GM12872 (cell line): ENCODE results near the gene CRELD1.

ENCODE experiments used
- TF ChIP-seq, protein P1 (sequence below): IDR thresholded peaks from 3 replicates; pipeline ENCODE4 v1.5.1; 2011; ENCODE audit warnings: low read depth, mild to moderate bottlenecking, low read length, moderate library complexity; ENCODE audit not compliant: insufficient read depth

CRELD1 gene

DNA sequence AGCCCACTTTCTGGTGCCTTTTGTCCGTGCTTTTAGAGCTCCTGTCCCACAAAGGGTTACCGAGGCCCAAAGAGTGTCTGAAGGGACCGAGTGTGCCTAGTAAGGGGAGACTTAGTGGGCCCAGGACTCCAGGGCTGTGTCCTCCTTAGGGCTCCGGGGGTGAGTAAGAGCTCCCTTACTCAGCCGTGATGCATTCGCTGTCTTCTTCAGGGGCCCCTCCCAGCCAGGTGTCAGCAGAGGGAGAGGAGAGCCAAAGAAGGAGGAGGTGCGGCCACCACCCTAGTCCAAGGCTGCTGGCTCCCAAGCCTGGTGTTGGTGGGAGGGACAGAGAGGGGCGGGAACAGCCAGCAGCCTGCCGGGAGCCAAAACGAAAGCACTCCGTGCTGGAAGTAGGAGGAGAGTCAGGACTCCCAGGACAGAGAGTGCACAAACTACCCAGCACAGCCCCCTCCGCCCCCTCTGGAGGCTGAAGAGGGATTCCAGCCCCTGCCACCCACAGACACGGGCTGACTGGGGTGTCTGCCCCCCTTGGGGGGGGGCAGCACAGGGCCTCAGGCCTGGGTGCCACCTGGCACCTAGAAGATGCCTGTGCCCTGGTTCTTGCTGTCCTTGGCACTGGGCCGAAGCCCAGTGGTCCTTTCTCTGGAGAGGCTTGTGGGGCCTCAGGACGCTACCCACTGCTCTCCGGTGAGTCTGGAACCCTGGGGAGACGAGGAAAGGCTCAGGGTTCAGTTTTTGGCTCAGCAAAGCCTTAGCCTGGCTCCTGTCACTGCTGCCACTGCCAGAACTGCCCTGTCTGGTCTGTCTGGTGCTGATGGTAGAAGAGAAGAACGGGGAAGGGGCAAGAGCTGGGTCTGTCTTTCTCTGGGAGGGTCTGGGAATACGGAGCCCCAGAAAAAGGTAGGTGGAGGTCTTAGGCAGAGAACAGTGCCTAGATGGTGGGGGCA is 16.6 kb upstream of the CRELD1 start, which contains the start of gene IL17RC:
TSS of gene IL17RC (plus strand) at position 365 of the 947 bp plus-strand sequence. CDS start at position 583, 218 bp downstream.
- TF ChIP-seq, protein P1, sequence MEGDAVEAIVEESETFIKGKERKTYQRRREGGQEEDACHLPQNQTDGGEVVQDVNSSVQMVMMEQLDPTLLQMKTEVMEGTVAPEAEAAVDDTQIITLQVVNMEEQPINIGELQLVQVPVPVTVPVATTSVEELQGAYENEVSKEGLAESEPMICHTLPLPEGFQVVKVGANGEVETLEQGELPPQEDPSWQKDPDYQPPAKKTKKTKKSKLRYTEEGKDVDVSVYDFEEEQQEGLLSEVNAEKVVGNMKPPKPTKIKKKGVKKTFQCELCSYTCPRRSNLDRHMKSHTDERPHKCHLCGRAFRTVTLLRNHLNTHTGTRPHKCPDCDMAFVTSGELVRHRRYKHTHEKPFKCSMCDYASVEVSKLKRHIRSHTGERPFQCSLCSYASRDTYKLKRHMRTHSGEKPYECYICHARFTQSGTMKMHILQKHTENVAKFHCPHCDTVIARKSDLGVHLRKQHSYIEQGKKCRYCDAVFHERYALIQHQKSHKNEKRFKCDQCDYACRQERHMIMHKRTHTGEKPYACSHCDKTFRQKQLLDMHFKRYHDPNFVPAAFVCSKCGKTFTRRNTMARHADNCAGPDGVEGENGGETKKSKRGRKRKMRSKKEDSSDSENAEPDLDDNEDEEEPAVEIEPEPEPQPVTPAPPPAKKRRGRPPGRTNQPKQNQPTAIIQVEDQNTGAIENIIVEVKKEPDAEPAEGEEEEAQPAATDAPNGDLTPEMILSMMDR, result no peak

DNA sequence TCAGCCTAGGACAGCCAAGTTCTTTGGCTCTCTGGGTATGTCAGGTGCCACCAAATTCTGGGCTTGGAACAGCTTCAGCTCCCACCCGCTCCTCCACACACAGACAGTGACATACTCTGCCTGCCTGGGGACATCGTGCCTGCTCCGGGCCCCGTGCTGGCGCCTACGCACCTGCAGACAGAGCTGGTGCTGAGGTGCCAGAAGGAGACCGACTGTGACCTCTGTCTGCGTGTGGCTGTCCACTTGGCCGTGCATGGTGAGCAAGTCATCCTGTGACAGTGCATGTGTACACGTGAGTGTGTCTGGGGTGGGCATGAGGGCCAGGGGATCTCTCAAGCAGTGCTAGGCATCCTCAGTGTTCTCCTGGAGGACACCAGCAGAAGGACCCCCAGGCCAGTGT is 15.8 kb upstream of the CRELD1 start:
- TF ChIP-seq, protein P1, result no peak

DNA sequence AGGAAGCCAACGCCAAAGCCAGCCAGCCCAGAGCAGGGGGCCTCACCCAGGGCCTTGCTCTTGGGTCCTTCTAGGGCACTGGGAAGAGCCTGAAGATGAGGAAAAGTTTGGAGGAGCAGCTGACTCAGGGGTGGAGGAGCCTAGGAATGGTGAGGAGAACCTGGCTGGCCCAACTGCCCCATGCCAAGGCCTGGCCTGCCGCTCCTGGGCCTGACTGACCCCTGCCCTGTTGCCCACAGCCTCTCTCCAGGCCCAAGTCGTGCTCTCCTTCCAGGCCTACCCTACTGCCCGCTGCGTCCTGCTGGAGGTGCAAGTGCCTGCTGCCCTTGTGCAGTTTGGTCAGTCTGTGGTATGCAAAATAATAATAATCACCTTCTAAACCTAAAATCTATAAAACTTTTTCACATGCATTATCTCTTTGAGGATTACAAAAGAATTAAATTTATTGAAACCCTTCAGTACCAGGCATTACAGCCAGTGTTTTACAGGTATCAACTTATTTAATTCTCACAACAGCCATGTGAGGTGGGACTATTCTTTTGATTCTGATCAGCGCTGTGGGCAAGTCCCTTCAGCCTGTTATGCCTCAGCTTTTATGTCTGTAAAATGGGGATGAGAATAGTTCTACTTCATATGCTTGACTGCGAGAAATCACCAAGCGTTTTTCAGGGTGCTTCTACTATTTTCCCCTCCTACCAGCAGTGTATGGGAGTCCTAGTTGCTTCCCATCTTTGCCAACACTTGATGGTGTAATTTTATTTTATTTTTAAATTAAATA is 15.2 kb upstream of the CRELD1 start:
- TF ChIP-seq, protein P1, result no peak

DNA sequence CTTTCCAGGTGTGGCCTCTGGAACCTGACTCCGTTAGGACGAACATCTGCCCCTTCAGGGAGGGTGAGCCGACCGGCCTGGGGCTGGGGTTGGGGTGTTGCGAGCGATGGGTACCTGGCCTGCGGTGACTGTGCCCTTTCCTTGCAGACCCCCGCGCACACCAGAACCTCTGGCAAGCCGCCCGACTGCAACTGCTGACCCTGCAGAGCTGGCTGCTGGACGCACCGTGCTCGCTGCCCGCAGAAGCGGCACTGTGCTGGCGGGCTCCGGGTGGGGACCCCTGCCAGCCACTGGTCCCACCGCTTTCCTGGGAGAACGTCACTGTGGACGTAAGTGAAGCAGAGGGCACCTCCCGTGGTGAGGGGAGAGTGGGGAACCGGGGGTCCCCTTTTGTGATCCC is 5.5 kb upstream of the CRELD1 start:
- TF ChIP-seq, protein P1, result no peak

DNA sequence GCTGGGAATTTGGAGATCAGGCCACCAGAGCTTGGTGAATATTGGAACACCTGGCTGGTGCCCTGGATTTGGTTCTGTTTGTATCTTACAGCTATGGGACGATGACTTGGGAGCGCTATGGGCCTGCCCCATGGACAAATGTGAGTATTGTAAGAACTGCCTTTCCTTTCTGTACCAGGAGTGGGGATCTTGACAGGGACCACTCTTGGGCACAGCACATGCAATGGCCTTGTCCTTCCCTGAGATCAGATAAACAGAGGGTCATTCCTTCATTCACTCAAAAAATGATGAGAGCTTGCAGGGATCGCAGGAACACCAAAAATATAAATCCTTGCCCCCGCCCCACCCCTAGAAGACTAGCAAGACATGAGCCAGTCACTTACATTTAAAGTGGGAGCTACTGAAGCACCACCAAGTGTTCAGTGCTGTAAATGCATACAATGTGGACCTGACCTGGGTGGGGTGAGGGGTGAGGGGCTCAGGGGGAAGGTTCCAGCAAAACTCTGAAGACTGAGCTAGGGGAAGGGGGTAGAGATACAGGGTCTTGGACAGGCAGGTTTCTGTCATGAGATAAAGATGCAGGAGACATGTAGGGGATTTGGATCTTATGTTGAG is 2.7 kb upstream of the CRELD1 start:
- TF ChIP-seq, protein P1, result peak; percentile 31; the same call in 2 of the 3 replicates

DNA sequence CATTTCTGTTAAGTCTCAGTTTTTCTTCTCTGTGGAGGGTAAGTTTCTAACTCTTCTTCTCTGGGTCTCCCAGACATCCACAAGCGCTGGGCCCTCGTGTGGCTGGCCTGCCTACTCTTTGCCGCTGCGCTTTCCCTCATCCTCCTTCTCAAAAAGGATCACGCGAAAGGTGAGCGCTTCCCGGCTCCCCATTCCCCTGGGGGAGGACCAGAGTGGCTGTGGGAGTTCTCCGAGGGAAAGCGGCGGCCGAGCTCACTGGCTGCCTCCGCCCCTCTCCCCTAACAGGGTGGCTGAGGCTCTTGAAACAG is 1.1 kb upstream of the CRELD1 start:
- TF ChIP-seq, protein P1, result no peak
